HEK293 (cell line): ENCODE measurements around the gene COQ8B.
A peak's percentile ranks its signal among the peaks of the same experiment; 100 is the strongest.

ENCODE experiments used
- CTCF ChIA-PET: fragments of 350-600 bp; formaldehyde crosslinking; extraction: SDS; loops from one replicate; lab custom pipeline; 2021; ENCODE audit warnings: antibody characterized with exemption; lab: Yijun Ruan, JAX
- POLR2A ChIA-PET: fragments of 300-600 bp; formaldehyde crosslinking; extraction: SDS; loops from one replicate; lab custom pipeline; 2020; ENCODE audit warnings: antibody characterized with exemption, inconsistent platforms; lab: Yijun Ruan, JAX
- H3K27ac ChIP-seq: fragments of 200-500 bp; sonication (Bioruptor generic); 2 replicates; pipeline ENCODE4 v1.5.1; 2014; ENCODE audit warnings: low read depth, low read length, control low read depth, inconsistent platforms; ENCODE audit errors: extremely low read depth
- H3K36me3 ChIP-seq, 2 experiments: fragments of 200-500 bp in 1 of 2; sonication (Bioruptor generic) in 1 of 2; 1 replicate in 1 of 2; 2 replicates in 1 of 2; pipeline ENCODE4 v1.5.1; 2014 to 2017; ENCODE audit warnings: inconsistent platforms in 2 of 2, low read length in 2 of 2; ENCODE audit not compliant: control insufficient read depth in 2 of 2, insufficient read depth in 1 of 2
- H3K4me1 ChIP-seq: fragments of 200-500 bp; sonication (Bioruptor generic); 2 replicates; pipeline ENCODE4 v1.5.1; 2014; ENCODE audit warnings: mild to moderate bottlenecking, low read length, inconsistent platforms; ENCODE audit not compliant: control insufficient read depth, insufficient read depth
- H3K4me3 ChIP-seq: 2 replicates; pipeline ENCODE4 v1.5.1; 2011; ENCODE audit warnings: low read depth, mild to moderate bottlenecking, control low read depth, low read length, moderate library complexity
- H3K9me3 ChIP-seq: fragments of 200-500 bp; sonication (Bioruptor generic); 2 replicates; pipeline ENCODE4 v1.5.1; 2014; ENCODE audit warnings: low read depth, low read length, inconsistent platforms; ENCODE audit not compliant: control insufficient read depth, insufficient read depth
- ATF2 ChIP-seq: fragments of 450-650 bp; formaldehyde crosslinking; IDR thresholded peaks from 2 replicates; pipeline ENCODE4 v1.5.1; 2016; ENCODE audit warnings: missing biosample characterization, missing genetic modification characterization, low read depth
- EGR2 ChIP-seq: fragments of 450-650 bp; formaldehyde crosslinking; IDR thresholded peaks from 2 replicates; pipeline ENCODE4 v1.5.1; 2016; ENCODE audit warnings: low read depth, missing biosample characterization, missing genetic modification characterization
- HIC1 ChIP-seq: fragments of 450-650 bp; formaldehyde crosslinking; IDR thresholded peaks from 2 replicates; pipeline ENCODE4 v1.5.1; 2016; ENCODE audit warnings: missing biosample characterization, missing genetic modification characterization
- SCRT2 ChIP-seq: fragments of 450-650 bp; formaldehyde crosslinking; IDR thresholded peaks from 2 replicates; pipeline ENCODE4 v1.5.1; 2016; ENCODE audit warnings: missing biosample characterization, missing genetic modification characterization
- ZBTB17 ChIP-seq: fragments of 450-650 bp; formaldehyde crosslinking; IDR thresholded peaks from 2 replicates; pipeline ENCODE4 v1.5.1; 2016; ENCODE audit warnings: missing biosample characterization, missing genetic modification characterization
- ZNF121 ChIP-seq: fragments of 450-650 bp; formaldehyde crosslinking; IDR thresholded peaks from 2 replicates; pipeline ENCODE4 v1.5.1; 2016; ENCODE audit warnings: missing biosample characterization, missing genetic modification characterization
- ZNF184 ChIP-seq: fragments of 450-650 bp; IDR thresholded peaks from 2 replicates; pipeline ENCODE4 v1.5.1; 2018; ENCODE audit warnings: missing biosample characterization, mild to moderate bottlenecking, missing genetic modification characterization
- ZNF23 ChIP-seq: fragments of 450-650 bp; formaldehyde crosslinking; IDR thresholded peaks from 2 replicates; pipeline ENCODE4 v1.5.1; 2016; ENCODE audit warnings: missing biosample characterization, missing genetic modification characterization, borderline replicate concordance
- ZNF394 ChIP-seq: fragments of 450-650 bp; formaldehyde crosslinking; IDR thresholded peaks from 2 replicates; pipeline ENCODE4 v1.5.1; 2016; ENCODE audit warnings: missing biosample characterization, missing genetic modification characterization, mild to moderate bottlenecking, moderate library complexity, borderline replicate concordance
- ZNF530 ChIP-seq: fragments of 450-650 bp; formaldehyde crosslinking; IDR thresholded peaks from 2 replicates; pipeline ENCODE4 v1.5.1; 2016; ENCODE audit warnings: low read depth, missing biosample characterization, missing genetic modification characterization
- ZNF555 ChIP-seq: fragments of 450-650 bp; formaldehyde crosslinking; conservative IDR thresholded peaks from 2 replicates; pipeline ENCODE4 v1.5.1; 2017; ENCODE audit warnings: missing biosample characterization, mild to moderate bottlenecking, missing genetic modification characterization, inconsistent platforms
- ZNF585B ChIP-seq: fragments of 450-650 bp; formaldehyde crosslinking; IDR thresholded peaks from 2 replicates; pipeline ENCODE4 v1.5.1; 2016; ENCODE audit warnings: missing biosample characterization, missing genetic modification characterization
- ZNF837 ChIP-seq: fragments of 450-650 bp; formaldehyde crosslinking; IDR thresholded peaks from 2 replicates; pipeline ENCODE4 v1.5.1; 2016; ENCODE audit warnings: missing biosample characterization, missing genetic modification characterization
- TF ChIP-seq, protein P1 (sequence below): fragments of 450-650 bp; formaldehyde crosslinking; IDR thresholded peaks from 2 replicates; pipeline ENCODE4 v1.5.1; 2016; ENCODE audit warnings: missing biosample characterization, missing genetic modification characterization
- TF ChIP-seq, protein P2 (sequence below): fragments of 450-650 bp; formaldehyde crosslinking; IDR thresholded peaks from 2 replicates; pipeline ENCODE4 v1.5.1; 2016; ENCODE audit warnings: missing biosample characterization, missing genetic modification characterization
- TF ChIP-seq, protein P3 (sequence below): fragments of 450-650 bp; formaldehyde crosslinking; IDR thresholded peaks from 2 replicates; pipeline ENCODE4 v1.5.1; 2017; ENCODE audit warnings: missing biosample characterization, missing genetic modification characterization

Gene COQ8B

GRCh38 chr19:40672038-40672437, 44.6 kb downstream of the COQ8B start:
- peaks cover 3% of the 10 kb centered on the region; the same call in 1 of the 2 replicates for H3K4me1 ChIP-seq
- H3K9me3 ChIP-seq = no peaks in the 10 kb centered on the region; the same call in 1 of the 2 replicates
- no peak overlapping the region for H3K27ac ChIP-seq
- H3K4me3 ChIP-seq = no peak overlapping the region
- H3K36me3 ChIP-seq = peaks cover 58 to 82% of the 10 kb centered on the region in 2 experiments
- ChIA-PET CTCF (interaction anchor here (0.6 to 1.7 kb wide), 7 partner anchors 9 to 303 kb away, joined by 3 to 10 read pairs (median 4); no protein-coding TSS in a partner anchor), POLR2A (no interaction called here)
- TF ChIP-seq ZBTB17 (tag by site-specific recombination) (peak; percentile 86; the same call in 1 of the 2 replicates), ZNF23 (tag by site-specific recombination) (peak; percentile 90; the same call in 1 of the 2 replicates), ZNF530 (tag by site-specific recombination) (no peak), ZNF121 (no peak), ATF2 (tag by site-specific recombination) (no peak), ZNF184 (no peak)

- CTCF ChIA-PET = interaction anchor here (0.6 to 1.7 kb wide), 5 partner anchors 8 to 218 kb away, joined by 3 to 10 read pairs (median 3); no protein-coding TSS in a partner anchor
- peaks cover 6% of the 10 kb centered on the region; the same call in 1 of the 2 replicates for H3K4me1 ChIP-seq
- H3K9me3 ChIP-seq = no peaks in the 10 kb centered on the region; the same call in 1 of the 2 replicates
- H3K36me3 ChIP-seq = peaks cover 51 to 81% of the 10 kb centered on the region in 2 experiments
- POLR2A ChIA-PET = no interaction called here
- no peak overlapping the region for H3K27ac ChIP-seq
- TF ChIP-seq ZNF837 (tag by site-specific recombination) (no peak), SCRT2 (no peak), EGR2 (tag by site-specific recombination) (0 out of 2 replicates have a peak, but pooled peaks have one; percentile 28), ZNF585B (no peak), HIC1 (0 out of 2 replicates have a peak, but pooled peaks have one; percentile 11)
- TF ChIP-seq, protein P1, sequence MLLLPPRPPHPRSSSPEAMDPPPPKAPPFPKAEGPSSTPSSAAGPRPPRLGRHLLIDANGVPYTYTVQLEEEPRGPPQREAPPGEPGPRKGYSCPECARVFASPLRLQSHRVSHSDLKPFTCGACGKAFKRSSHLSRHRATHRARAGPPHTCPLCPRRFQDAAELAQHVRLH (tag by site-specific recombination) = no peak
- TF ChIP-seq, protein P2, sequence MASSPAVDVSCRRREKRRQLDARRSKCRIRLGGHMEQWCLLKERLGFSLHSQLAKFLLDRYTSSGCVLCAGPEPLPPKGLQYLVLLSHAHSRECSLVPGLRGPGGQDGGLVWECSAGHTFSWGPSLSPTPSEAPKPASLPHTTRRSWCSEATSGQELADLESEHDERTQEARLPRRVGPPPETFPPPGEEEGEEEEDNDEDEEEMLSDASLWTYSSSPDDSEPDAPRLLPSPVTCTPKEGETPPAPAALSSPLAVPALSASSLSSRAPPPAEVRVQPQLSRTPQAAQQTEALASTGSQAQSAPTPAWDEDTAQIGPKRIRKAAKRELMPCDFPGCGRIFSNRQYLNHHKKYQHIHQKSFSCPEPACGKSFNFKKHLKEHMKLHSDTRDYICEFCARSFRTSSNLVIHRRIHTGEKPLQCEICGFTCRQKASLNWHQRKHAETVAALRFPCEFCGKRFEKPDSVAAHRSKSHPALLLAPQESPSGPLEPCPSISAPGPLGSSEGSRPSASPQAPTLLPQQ (tag by site-specific recombination) = no peak
- no peak overlapping the region for H3K4me3 ChIP-seq
Measured at GRCh38 chr19:40671404-40671803, 45.3 kb downstream of the COQ8B start.

GRCh38 chr19:40668991-40669614, 47.6 kb downstream of the COQ8B start:
- no peak overlapping the region for H3K27ac ChIP-seq
- TF ChIP-seq, protein P3, sequence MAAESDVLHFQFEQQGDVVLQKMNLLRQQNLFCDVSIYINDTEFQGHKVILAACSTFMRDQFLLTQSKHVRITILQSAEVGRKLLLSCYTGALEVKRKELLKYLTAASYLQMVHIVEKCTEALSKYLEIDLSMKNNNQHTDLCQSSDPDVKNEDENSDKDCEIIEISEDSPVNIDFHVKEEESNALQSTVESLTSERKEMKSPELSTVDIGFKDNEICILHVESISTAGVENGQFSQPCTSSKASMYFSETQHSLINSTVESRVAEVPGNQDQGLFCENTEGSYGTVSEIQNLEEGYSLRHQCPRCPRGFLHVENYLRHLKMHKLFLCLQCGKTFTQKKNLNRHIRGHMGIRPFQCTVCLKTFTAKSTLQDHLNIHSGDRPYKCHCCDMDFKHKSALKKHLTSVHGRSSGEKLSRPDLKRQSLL (tag by site-specific recombination) = peak; percentile 11; the same call in 1 of the 2 replicates
- TF ChIP-seq ZNF394 (tag by site-specific recombination) (0 out of 2 replicates have a peak, but pooled peaks have one; percentile 35), ZNF555 (tag by site-specific recombination) (no peak)
- H3K9me3 ChIP-seq = no peaks in the 10 kb centered on the region; the same call in 1 of the 2 replicates
- POLR2A ChIA-PET = no interaction called here
- peaks cover 32 to 67% of the 10 kb centered on the region in 2 experiments for H3K36me3 ChIP-seq
- CTCF ChIA-PET = interaction anchor here (1.2 kb wide), 1 partner anchor 138 kb away, joined by 5 read pairs; no protein-coding TSS in a partner anchor
- H3K4me1 ChIP-seq = peaks cover 5% of the 10 kb centered on the region
- no peak overlapping the region for H3K4me3 ChIP-seq
